Upper lobe of left lung (tissue), 6 donors: ENCODE data around the gene TMA7B. TPM values are rescaled to one million over a fixed set of nuclear protein-coding genes. Genes with fewer than 3 reads are reported as not detected.

Experiments
- ATAC-seq, 2 donors: fragments of 200-7000 bp; cut with Tn5 transposase; one replicate each; pipeline ENCODE4 v1.9.1; 2022; ENCODE audit warnings: mild to moderate bottlenecking in 2 of 2, moderate library complexity in 2 of 2; ENCODE audit not compliant: low FRiP score in 2 of 2
- DNase-seq, 2 donors: peaks; one replicate each; pipeline ENCODE4 v3.0.0-alpha.2; 2019 to 2020
- H3K27ac ChIP-seq, 4 donors: fragments of 200-600 bp; sonication (generic); one replicate each; pipeline ENCODE4 v1.5.1; 2016 to 2019
- H3K27me3 ChIP-seq, 4 donors: fragments of 200-600 bp; sonication (generic); one replicate each; pipeline ENCODE4 v1.5.1; 2017 to 2019
- H3K36me3 ChIP-seq, 4 donors: fragments of 200-600 bp; sonication (generic); one replicate each; pipeline ENCODE4 v1.5.1; 2016 to 2019
- H3K4me1 ChIP-seq, 4 donors: fragments of 200-600 bp; sonication (generic); one replicate each; pipeline ENCODE4 v1.5.1; 2018 to 2019
- H3K4me3 ChIP-seq, 4 donors: fragments of 200-600 bp; sonication (generic); one replicate each; pipeline ENCODE4 v1.5.1; 2017 to 2019; ENCODE audit warnings: mild to moderate bottlenecking in 2 of 4, moderate library complexity in 1 of 4
- H3K9me3 ChIP-seq, 4 donors: fragments of 200-600 bp; sonication (generic); one replicate each; pipeline ENCODE4 v1.5.1; 2018 to 2019
- CTCF ChIP-seq, 6 experiments: fragments of 450-650 bp in 4 of 6; fragments of 200-600 bp in 2 of 6; sonication (generic) in 2 of 6; IDR thresholded peaks; one replicate each; pipeline ENCODE4 v1.5.1; 2016 to 2019; ENCODE audit warnings: antibody characterized with exemption in 6 of 6
- EP300 ChIP-seq, 4 donors: sonication (generic); formaldehyde crosslinking; IDR thresholded peaks; one replicate each; pipeline ENCODE4 v1.5.1; 2017; ENCODE audit warnings: antibody characterized with exemption in 4 of 4, control low read depth in 2 of 4
- POLR2A ChIP-seq, 4 donors: fragments of 450-650 bp; IDR thresholded peaks; one replicate each; pipeline ENCODE4 v1.5.1; 2016 to 2017; ENCODE audit warnings: antibody characterized with exemption in 4 of 4, mild to moderate bottlenecking in 2 of 4
- POLR2AphosphoS5 ChIP-seq, 2 donors: sonication (generic); formaldehyde crosslinking; IDR thresholded peaks; one replicate each; pipeline ENCODE4 v1.5.1; 2017; ENCODE audit warnings: antibody characterized with exemption in 2 of 2
- WGBS, 2 donors: methylation state at CpG; one replicate each; pipeline ENCODE4 v1.1.5; 2017 to 2018; 5-methylcytosine and 5-hydroxymethylcytosine counted together
- total RNA-seq, 6 donors: library from RNA; depleted of rRNA in 4 of 6; stranded (reverse); fragments of >200 nt in 4 of 6; gene quantifications; one replicate each; pipeline versions ENCODE4 v1.1.0 to v1.2.1, GENCODE V29; 2016 to 2021
- donor health status: DM: no; HTN: no; CAD: no; lungs with moderate emphysema.
- donor health status: DM: no; HTN: yes; CAD: no; lungs with severe emphysema.

The TMA7B gene
- total RNA-seq, 6 donors from 2014 or later: 0.24 to 2.3 (median 0.76) TPM; not detected in 1

DNA sequence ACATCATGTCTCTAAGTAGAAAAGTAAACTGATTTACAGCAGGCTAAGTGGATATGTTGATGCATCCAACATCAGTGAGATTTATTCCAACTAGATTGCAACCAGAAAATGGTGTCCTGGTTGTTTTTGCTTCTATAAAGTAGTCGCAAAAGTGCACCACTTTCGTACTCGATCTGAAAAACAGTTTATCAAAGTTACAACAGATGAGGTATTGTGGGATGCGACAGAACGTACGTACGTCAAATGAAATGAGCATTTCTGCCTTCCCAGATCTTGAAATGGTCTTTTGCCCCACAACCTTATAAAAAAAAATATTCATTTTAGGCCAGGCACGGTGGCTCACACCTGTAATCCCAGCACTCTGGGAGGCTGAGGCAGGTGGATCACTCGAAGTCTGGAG lies 45.6 kb upstream of the TMA7B start:
- peaks cover 3 to 27% (median 14%) of the 10 kb centered on the region in 4 donors for H3K4me1 ChIP-seq
- H3K4me3 ChIP-seq: no peak overlapping the region
- no peaks in the 10 kb centered on the region for H3K9me3 ChIP-seq
- DNase-seq (no peak), ATAC-seq (no peak)
- H3K36me3 ChIP-seq: no peaks in the 10 kb centered on the region
- no peak for TF ChIP-seq POLR2AphosphoS5 (IDR thresholded peaks at IDR 0.05)
- TF ChIP-seq CTCF (IDR thresholded peaks at IDR 0.05): no peak
- no peak for TF ChIP-seq EP300 (IDR thresholded peaks at IDR 0.05)
- TF ChIP-seq POLR2A (IDR thresholded peaks at IDR 0.05): no peak
- no peak overlapping the region for H3K27ac ChIP-seq
- H3K27me3 ChIP-seq: peaks cover 0 to 3% (median 0%) of the 10 kb centered on the region in 4 donors
- 77 to 91% methylated on average over 9 of the region's 9 CpGs for WGBS, 2 donors

GRCh38 chr22:39915295-39915726 lies 44.9 kb upstream of the TMA7B start:
- Histone ChIP-seq H3K27ac (no peak overlapping the region), H3K9me3 (no peaks in the 10 kb centered on the region), H3K4me3 (no peak overlapping the region), H3K27me3 (peaks cover 0 to 3% (median 0%) of the 10 kb centered on the region in 4 donors), H3K36me3 (no peaks in the 10 kb centered on the region), H3K4me1 (peaks cover 3 to 27% (median 14%) of the 10 kb centered on the region in 4 donors)
- WGBS, 2 donors: 39 to 51% methylated on average over 4 of the region's 4 CpGs
- no peak for ATAC-seq
- DNase-seq: no peak
- TF ChIP-seq CTCF (IDR thresholded peaks at IDR 0.05) (no peak), POLR2A (IDR thresholded peaks at IDR 0.05) (no peak), EP300 (IDR thresholded peaks at IDR 0.05) (no peak), POLR2AphosphoS5 (IDR thresholded peaks at IDR 0.05) (no peak)

DNA sequence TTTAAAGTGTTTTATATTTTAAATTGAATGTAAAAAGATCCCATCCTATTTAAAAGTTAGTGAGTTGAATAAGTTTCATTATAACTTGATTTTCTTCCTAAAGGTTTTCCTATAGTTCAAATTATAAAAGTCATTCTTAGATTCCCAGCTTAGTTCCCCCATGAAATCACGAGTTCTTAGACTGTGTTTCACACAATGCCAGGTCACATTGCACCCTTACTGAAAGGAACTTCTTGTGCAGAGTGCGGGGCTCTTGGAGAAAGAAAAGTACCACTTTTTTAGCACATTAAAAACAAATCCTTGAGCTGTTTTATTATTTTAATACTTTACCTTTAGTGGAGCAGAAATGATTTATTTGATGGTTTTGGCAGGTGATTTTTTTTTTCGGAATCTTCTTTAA lies 43.7 kb upstream of the TMA7B start:
- DNase-seq (no peak), ATAC-seq (no peak)
- 58 to 62% methylated on average over 3 of the region's 3 CpGs for WGBS, 2 donors
- H3K4me1 ChIP-seq: peaks cover 3 to 27% (median 14%) of the 10 kb centered on the region in 4 donors
- peaks cover 0 to 3% (median 0%) of the 10 kb centered on the region in 4 donors for H3K27me3 ChIP-seq
- H3K9me3 ChIP-seq: no peaks in the 10 kb centered on the region
- TF ChIP-seq POLR2AphosphoS5 (IDR thresholded peaks at IDR 0.05) (no peak), CTCF (IDR thresholded peaks at IDR 0.05) (no peak), POLR2A (IDR thresholded peaks at IDR 0.05) (no peak), EP300 (IDR thresholded peaks at IDR 0.05) (no peak)
- H3K36me3 ChIP-seq: no peaks in the 10 kb centered on the region
- H3K4me3 ChIP-seq: no peak overlapping the region
- H3K27ac ChIP-seq: no peak overlapping the region

GRCh38 chr22:39917197-39917643 lies 43.0 kb upstream of the TMA7B start:
- ATAC-seq (peak in 1 of 2 donors; percentile 60), DNase-seq (no peak)
- peaks cover 0 to 3% (median 0%) of the 10 kb centered on the region in 4 donors for H3K27me3 ChIP-seq
- H3K27ac ChIP-seq: no peak overlapping the region
- TF ChIP-seq POLR2AphosphoS5 (IDR thresholded peaks at IDR 0.05) (no peak), CTCF (IDR thresholded peaks at IDR 0.05) (no peak), EP300 (IDR thresholded peaks at IDR 0.05) (no peak), POLR2A (IDR thresholded peaks at IDR 0.05) (no peak)
- peaks cover 3 to 27% (median 14%) of the 10 kb centered on the region in 4 donors for H3K4me1 ChIP-seq
- WGBS, 2 donors: 37 to 44% methylated on average over 5 of the region's 5 CpGs
- no peaks in the 10 kb centered on the region for H3K36me3 ChIP-seq
- no peaks in the 10 kb centered on the region for H3K9me3 ChIP-seq
- no peak overlapping the region for H3K4me3 ChIP-seq
